Activated T-helper 1 cell treated with anti-CD3 and anti-CD28 coated beads, Interleukin-2, amount 50 U/mL, for 16 hours (primary cell): ENCODE results near the gene MIGA2.
"Not testable (repeated sequence)": the region's sequence is repeated elsewhere in the genome, so short reads cannot be mapped to it uniquely, and the experiment has no call there.

ENCODE experiments used
- DNase-seq, 2 donors: peaks; one replicate each; pipeline ENCODE4 v3.0.0-alpha.2; 2020; ENCODE audit warnings: low read depth in 1 of 2, low spot score in 1 of 2

Gene MIGA2

GRCh38 chr9:129036241-129036922 lies at the start of gene MIGA2:
MIGA2 (plus strand) TSS chr9:129036626; CDS start chr9:129040595, 3,969 bp downstream.
- DNase-seq = peak; percentile 83 to 88

GRCh38 chr9:128986671-128987070 lies 49.8 kb upstream of the MIGA2 start:
- no peak for DNase-seq

GRCh38 chr9:128987805-128988204 lies 48.6 kb upstream of the MIGA2 start:
- no peak for DNase-seq

GRCh38 chr9:128992995-128993394 lies 43.4 kb upstream of the MIGA2 start:
- DNase-seq = no peak

- no peak for DNase-seq
Observed at GRCh38 chr9:128995791-128996190, 40.6 kb upstream of the MIGA2 start.

GRCh38 chr9:128998462-128998861 lies 38.0 kb upstream of the MIGA2 start:
- DNase-seq = no peak

- DNase-seq = no peak
Observed at GRCh38 chr9:128999581-129000206, 36.7 kb upstream of the MIGA2 start.

GRCh38 chr9:129001504-129002325 lies 34.7 kb upstream of the MIGA2 start:
- no peak for DNase-seq

GRCh38 chr9:129002992-129003391 lies 33.4 kb upstream of the MIGA2 start:
- no peak for DNase-seq

GRCh38 chr9:129004173-129004572 lies 32.3 kb upstream of the MIGA2 start:
- not testable (repeated sequence) for DNase-seq

- DNase-seq = no peak
Observed at GRCh38 chr9:129005336-129005997, 31.0 kb upstream of the MIGA2 start.

GRCh38 chr9:129006328-129007034 lies 29.9 kb upstream of the MIGA2 start:
- no peak for DNase-seq

GRCh38 chr9:129007035-129007765 lies 29.2 kb upstream of the MIGA2 start:
- no peak for DNase-seq

- no peak for DNase-seq
Observed at GRCh38 chr9:129007766-129008468, 28.5 kb upstream of the MIGA2 start.

- DNase-seq = no peak
Observed at GRCh38 chr9:129008469-129008965, 27.9 kb upstream of the MIGA2 start.

GRCh38 chr9:129008986-129009583 lies 27.3 kb upstream of the MIGA2 start:
- no peak for DNase-seq

GRCh38 chr9:129009584-129010141 lies 26.8 kb upstream of the MIGA2 start:
- no peak for DNase-seq

- no peak for DNase-seq
Observed at GRCh38 chr9:129010267-129010975, 26.0 kb upstream of the MIGA2 start.
